HG03175 (cell line): ENCODE measurements around the gene HAT1.

Experiments used
- ATAC-seq: cut with Tn5 transposase; IDR thresholded peaks from one replicate; pipeline ENCODE4 v1.9.1; 2021; ENCODE audit warnings: mild to moderate bottlenecking, moderate library complexity; ENCODE audit not compliant: unreplicated experiment

HAT1 gene

GRCh38 chr2:171913517-171913916, 8.7 kb upstream of the HAT1 start:
- ATAC-seq, result no peak

GRCh38 chr2:171919453-171919852, 2.8 kb upstream of the HAT1 start:
- no peak for ATAC-seq

GRCh38 chr2:171921970-171922229, 361 bp upstream of the HAT1 start:
- no peak for ATAC-seq

GRCh38 chr2:171923206-171923605, 945 bp downstream of the HAT1 start:
- no peak for ATAC-seq

- ATAC-seq, result no peak
Measured at GRCh38 chr2:171924170-171924942, 2.1 kb downstream of the HAT1 start.

GRCh38 chr2:171930385-171930784, 8.1 kb downstream of the HAT1 start:
- no peak for ATAC-seq

GRCh38 chr2:171939058-171939742, 16.9 kb downstream of the HAT1 start:
- no peak for ATAC-seq

GRCh38 chr2:171939743-171940071, 17.4 kb downstream of the HAT1 start:
- ATAC-seq, result no peak

GRCh38 chr2:171941316-171941699, 19.0 kb downstream of the HAT1 start:
- no peak for ATAC-seq

- ATAC-seq, result no peak
Measured at GRCh38 chr2:171943869-171944268, 21.6 kb downstream of the HAT1 start.

GRCh38 chr2:171952276-171952675, 30.0 kb downstream of the HAT1 start:
- ATAC-seq, result no peak

GRCh38 chr2:171952748-171953147, 30.5 kb downstream of the HAT1 start:
- ATAC-seq, result no peak

GRCh38 chr2:171956135-171956825, 34.0 kb downstream of the HAT1 start:
- ATAC-seq, result no peak

- ATAC-seq, result no peak
Measured at GRCh38 chr2:171957061-171957460, 34.8 kb downstream of the HAT1 start.

- no peak for ATAC-seq
Measured at GRCh38 chr2:171958475-171958874, 36.2 kb downstream of the HAT1 start.

GRCh38 chr2:171959998-171960397, 37.7 kb downstream of the HAT1 start:
- ATAC-seq, result no peak

- ATAC-seq, result no peak
Measured at GRCh38 chr2:171960570-171960969, 38.3 kb downstream of the HAT1 start.

- no peak for ATAC-seq
Measured at GRCh38 chr2:171963198-171963597, 40.9 kb downstream of the HAT1 start.

GRCh38 chr2:171964308-171964707, 42.0 kb downstream of the HAT1 start:
- no peak for ATAC-seq

GRCh38 chr2:171965238-171965637, 43.0 kb downstream of the HAT1 start:
- no peak for ATAC-seq

GRCh38 chr2:171965661-171966060, 43.4 kb downstream of the HAT1 start:
- ATAC-seq, result no peak

- ATAC-seq, result no peak
Measured at GRCh38 chr2:171966235-171966634, 44.0 kb downstream of the HAT1 start.
